Chondrocyte (in vitro differentiated cells): ENCODE data around the gene LRRTM4. TPM values are rescaled to one million over a fixed set of nuclear protein-coding genes. Genes with fewer than 3 reads are reported as not detected.

Experiments
- DNase-seq: peaks from one replicate; pipeline ENCODE4 v3.0.0; 2021; ENCODE audit warnings: mixed read lengths, low spot score
- H3K27ac Mint-ChIP-seq: one replicate; pipeline ENCODE4 v1.8.0; 2021; ENCODE audit warnings: mild to moderate bottlenecking, moderate library complexity, mixed read lengths; ENCODE audit not compliant: unreplicated experiment
- H3K27me3 Mint-ChIP-seq: 2 replicates; pipeline ENCODE4 v1.8.0; 2021; ENCODE audit warnings: low read depth, mixed read lengths
- H3K36me3 Mint-ChIP-seq: 2 replicates; pipeline ENCODE4 v1.8.0; 2021; ENCODE audit warnings: low read depth, mixed read lengths
- H3K4me1 Mint-ChIP-seq: 2 replicates; pipeline ENCODE4 v1.8.0; 2021; ENCODE audit warnings: low read depth, mild to moderate bottlenecking, mixed read lengths
- H3K4me3 Mint-ChIP-seq: one replicate; pipeline ENCODE4 v1.8.0; 2021; ENCODE audit warnings: mild to moderate bottlenecking, moderate library complexity, mixed read lengths; ENCODE audit not compliant: unreplicated experiment
- H3K9me3 Mint-ChIP-seq: 2 replicates; pipeline ENCODE4 v1.8.0; 2021; ENCODE audit warnings: low read depth, mixed read lengths
- CTCF ChIP-seq: fragments of 200-600 bp; sonication (generic); IDR thresholded peaks from 2 replicates; pipeline ENCODE4 v1.5.0; 2021; ENCODE audit warnings: antibody characterized with exemption, mild to moderate bottlenecking, moderate library complexity
- total RNA-seq: library from RNA; stranded (reverse); gene quantifications from 3 replicates; pipeline ENCODE4 v1.2.1, GENCODE V29; 2021

The LRRTM4 gene
- total RNA-seq, 1 donor from 2014 or later, result not detected

GRCh38 chr2:76984359-76984758 lies 537.8 kb downstream of the LRRTM4 start:
- no peaks in the 10 kb centered on the region for H3K36me3 Mint-ChIP-seq
- no peak for TF ChIP-seq CTCF
- H3K9me3 Mint-ChIP-seq, result no peaks in the 10 kb centered on the region
- no peak overlapping the region for H3K4me3 Mint-ChIP-seq
- no peak for DNase-seq
- H3K27me3 Mint-ChIP-seq, result peaks cover 20% of the 10 kb centered on the region
- H3K4me1 Mint-ChIP-seq, result no peaks in the 10 kb centered on the region
- no peak overlapping the region for H3K27ac Mint-ChIP-seq

GRCh38 chr2:76980067-76980787 lies 541.9 kb downstream of the LRRTM4 start:
- no peak for TF ChIP-seq CTCF
- no peaks in the 10 kb centered on the region for H3K9me3 Mint-ChIP-seq
- no peak overlapping the region for H3K4me3 Mint-ChIP-seq
- H3K27ac Mint-ChIP-seq, result no peak overlapping the region
- H3K36me3 Mint-ChIP-seq, result no peaks in the 10 kb centered on the region
- H3K27me3 Mint-ChIP-seq, result peaks cover 7% of the 10 kb centered on the region
- DNase-seq, result no peak
- no peaks in the 10 kb centered on the region for H3K4me1 Mint-ChIP-seq

GRCh38 chr2:76977846-76978727 lies 544.1 kb downstream of the LRRTM4 start:
- H3K27ac Mint-ChIP-seq, result no peak overlapping the region
- no peaks in the 10 kb centered on the region for H3K9me3 Mint-ChIP-seq
- no peak for DNase-seq
- H3K4me3 Mint-ChIP-seq, result no peak overlapping the region
- no peak for TF ChIP-seq CTCF
- no peaks in the 10 kb centered on the region for H3K36me3 Mint-ChIP-seq
- no peaks in the 10 kb centered on the region for H3K4me1 Mint-ChIP-seq
- H3K27me3 Mint-ChIP-seq, result peaks cover 1% of the 10 kb centered on the region

DNA sequence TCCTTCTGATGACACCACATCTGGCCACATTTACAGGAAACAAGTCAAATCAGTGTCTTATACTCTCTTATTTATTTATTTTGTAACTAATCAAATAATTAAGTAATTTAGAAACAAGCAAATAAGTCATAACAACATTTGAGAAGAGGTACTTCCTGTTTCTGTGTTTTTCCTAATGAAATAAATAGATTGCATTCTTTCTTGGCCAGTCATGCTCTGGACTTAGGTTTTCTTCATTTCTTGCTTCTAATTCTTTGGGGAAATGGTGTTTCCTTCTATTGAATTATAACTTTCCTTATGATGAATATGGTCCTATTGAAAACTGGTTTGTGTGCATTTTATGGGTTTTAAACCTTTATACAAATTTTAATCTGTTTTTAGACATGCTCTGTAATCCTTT lies 546.4 kb downstream of the LRRTM4 start:
- Mint-ChIP-seq H3K4me1 (no peaks in the 10 kb centered on the region), H3K27me3 (peaks cover 1% of the 10 kb centered on the region), H3K36me3 (no peaks in the 10 kb centered on the region), H3K4me3 (no peak overlapping the region), H3K9me3 (no peaks in the 10 kb centered on the region), H3K27ac (no peak overlapping the region)
- no peak for DNase-seq
- TF ChIP-seq CTCF, result no peak

GRCh38 chr2:76973610-76974009 lies 548.6 kb downstream of the LRRTM4 start:
- no peak for TF ChIP-seq CTCF
- Mint-ChIP-seq H3K4me1 (no peaks in the 10 kb centered on the region), H3K27me3 (no peaks in the 10 kb centered on the region), H3K27ac (no peak overlapping the region), H3K36me3 (no peaks in the 10 kb centered on the region), H3K9me3 (no peaks in the 10 kb centered on the region), H3K4me3 (no peak overlapping the region)
- DNase-seq, result no peak
